Natural killer cell (primary cell): ENCODE measurements around the gene ROR1. TPM values are rescaled to one million over a fixed set of nuclear protein-coding genes. Genes with fewer than 3 reads are reported as not detected.

Experiments
- ATAC-seq, 3 donors: fragments of 150-1000 bp in 2 of 3; fragments of 200-7000 bp in 1 of 3; cut with Tn5 transposase; 1 replicate in 1 of 3; 2 replicates in 2 of 3; pipeline ENCODE4 v1.10.0; 2021; ENCODE audit warnings: mild to moderate bottlenecking in 2 of 3, moderate library complexity in 2 of 3
- DNase-seq, 2 donors: peaks; one replicate each; pipeline versions ENCODE4 v3.0.0 to v3.0.0-alpha.2; 2013 to 2021; ENCODE audit warnings: mixed read lengths in 1 of 2
- H3K27ac ChIP-seq: one replicate; pipeline ENCODE4 v1.5.1; 2013; ENCODE audit warnings: mild to moderate bottlenecking, low read length
- H3K27me3 ChIP-seq: one replicate; pipeline ENCODE4 v1.6.1; 2013; ENCODE audit warnings: low read length; ENCODE audit not compliant: control insufficient read depth, insufficient read depth
- H3K36me3 ChIP-seq: one replicate; pipeline ENCODE4 v1.6.1; 2013; ENCODE audit warnings: low read length; ENCODE audit not compliant: control insufficient read depth, insufficient read depth
- H3K4me1 ChIP-seq: one replicate; pipeline ENCODE4 v1.6.1; 2013; ENCODE audit warnings: low read length; ENCODE audit not compliant: control insufficient read depth, insufficient read depth
- H3K4me3 ChIP-seq: one replicate; pipeline ENCODE4 v1.5.1; 2013; ENCODE audit warnings: low read length
- H3K9me3 ChIP-seq: one replicate; pipeline ENCODE4 v1.6.1; 2013; ENCODE audit warnings: low read length; ENCODE audit not compliant: control insufficient read depth, insufficient read depth
- H3K27ac Mint-ChIP-seq, 2 donors: one replicate each; pipeline ENCODE4 v1.8.0; 2022; ENCODE audit warnings: mild to moderate bottlenecking in 2 of 2, mixed read lengths in 2 of 2, moderate library complexity in 1 of 2
- H3K27me3 Mint-ChIP-seq, 2 donors: one replicate each; pipeline ENCODE4 v1.8.0; 2022; ENCODE audit warnings: low read depth in 2 of 2, mixed read lengths in 2 of 2
- H3K36me3 Mint-ChIP-seq: one replicate; pipeline ENCODE4 v1.8.0; 2022; ENCODE audit warnings: mixed read lengths
- H3K4me1 Mint-ChIP-seq, 2 donors: one replicate each; pipeline ENCODE4 v1.8.0; 2022; ENCODE audit warnings: mixed read lengths in 2 of 2
- H3K4me3 Mint-ChIP-seq: one replicate; pipeline ENCODE4 v1.8.0; 2022; ENCODE audit warnings: mild to moderate bottlenecking, moderate library complexity, mixed read lengths
- H3K9me3 Mint-ChIP-seq, 2 donors: one replicate each; pipeline ENCODE4 v1.8.0; 2022; ENCODE audit warnings: mixed read lengths in 2 of 2
- WGBS: methylation state at CpG from one replicate; pipeline ENCODE4 v1.1.7; 2013; ENCODE audit warnings: missing lambda C conversion rate; ENCODE audit not compliant: insufficient coverage; 5-methylcytosine and 5-hydroxymethylcytosine counted together
- intact Hi-C: fragments of 100-400 bp; cut with micrococcal nuclease; formaldehyde crosslinking; loops from one replicate; pipeline ENCODE4 v1.14.2; 2022
- total RNA-seq, 4 donors: library from RNA; stranded (reverse); fragments of 120-200 nt in 1 of 4; gene quantifications; one replicate each; pipeline versions ENCODE4 v1.2.3 to v1.2.4, GENCODE V29; 2013 to 2022
- TF ChIP-seq, protein P1 (sequence below): fragments of 200-600 bp; IDR thresholded peaks from one replicate; pipeline ENCODE4 v1.8.0; 2022; ENCODE audit warnings: antibody characterized with exemption

Gene ROR1
- total RNA-seq, 3 donors from 2014 or later (not counting 1 experiment from before 2014, with no cell fraction given): 0.05 to 0.35 (median 0.27) TPM

DNA sequence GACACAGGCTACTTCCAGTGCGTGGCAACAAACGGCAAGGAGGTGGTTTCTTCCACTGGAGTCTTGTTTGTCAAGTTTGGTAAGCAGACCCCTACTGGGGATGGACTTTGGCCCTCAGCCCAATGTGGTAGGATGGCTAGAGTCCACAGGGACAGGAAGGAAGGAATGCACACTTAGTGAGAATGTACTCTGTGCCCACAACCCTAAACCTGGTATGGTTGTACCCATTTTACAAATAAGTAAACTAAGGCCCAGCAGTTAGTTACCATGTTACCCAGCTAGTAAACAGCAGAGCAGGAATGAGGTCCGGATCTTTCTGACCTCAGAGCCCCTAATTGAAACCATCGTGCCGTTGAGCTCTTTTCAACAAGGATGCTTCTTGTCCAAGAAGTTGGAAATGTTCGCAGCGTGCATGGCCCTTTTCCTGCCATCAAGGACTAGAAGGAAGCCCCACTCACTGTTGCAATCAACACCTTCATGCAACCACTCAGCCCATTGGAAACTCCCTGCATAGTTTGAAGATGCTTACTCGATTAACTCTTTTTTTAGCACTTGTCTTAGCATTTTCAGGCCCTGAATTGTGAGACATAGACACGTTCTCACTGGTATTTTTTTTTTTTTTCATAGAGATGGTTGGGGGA lies 276.2 kb downstream of the ROR1 start:
- no peaks in the 10 kb centered on the region for H3K4me1 ChIP-seq
- Mint-ChIP-seq H3K36me3 (no peaks in the 10 kb centered on the region), H3K4me1 (no peaks in the 10 kb centered on the region), H3K27ac (no peak overlapping the region), H3K9me3 (no peaks in the 10 kb centered on the region), H3K4me3 (no peak overlapping the region), H3K27me3 (no peaks in the 10 kb centered on the region)
- no peaks in the 10 kb centered on the region for H3K36me3 ChIP-seq
- intact Hi-C loops: no loop called here
- H3K27ac ChIP-seq: no peak overlapping the region
- H3K27me3 ChIP-seq: no peaks in the 10 kb centered on the region
- WGBS: 90% methylated on average over 9 of the region's 9 CpGs
- TF ChIP-seq, protein P1, sequence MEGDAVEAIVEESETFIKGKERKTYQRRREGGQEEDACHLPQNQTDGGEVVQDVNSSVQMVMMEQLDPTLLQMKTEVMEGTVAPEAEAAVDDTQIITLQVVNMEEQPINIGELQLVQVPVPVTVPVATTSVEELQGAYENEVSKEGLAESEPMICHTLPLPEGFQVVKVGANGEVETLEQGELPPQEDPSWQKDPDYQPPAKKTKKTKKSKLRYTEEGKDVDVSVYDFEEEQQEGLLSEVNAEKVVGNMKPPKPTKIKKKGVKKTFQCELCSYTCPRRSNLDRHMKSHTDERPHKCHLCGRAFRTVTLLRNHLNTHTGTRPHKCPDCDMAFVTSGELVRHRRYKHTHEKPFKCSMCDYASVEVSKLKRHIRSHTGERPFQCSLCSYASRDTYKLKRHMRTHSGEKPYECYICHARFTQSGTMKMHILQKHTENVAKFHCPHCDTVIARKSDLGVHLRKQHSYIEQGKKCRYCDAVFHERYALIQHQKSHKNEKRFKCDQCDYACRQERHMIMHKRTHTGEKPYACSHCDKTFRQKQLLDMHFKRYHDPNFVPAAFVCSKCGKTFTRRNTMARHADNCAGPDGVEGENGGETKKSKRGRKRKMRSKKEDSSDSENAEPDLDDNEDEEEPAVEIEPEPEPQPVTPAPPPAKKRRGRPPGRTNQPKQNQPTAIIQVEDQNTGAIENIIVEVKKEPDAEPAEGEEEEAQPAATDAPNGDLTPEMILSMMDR: no peak
- ATAC-seq (no peak), DNase-seq (no peak)
- no peaks in the 10 kb centered on the region for H3K9me3 ChIP-seq
- H3K4me3 ChIP-seq: no peak overlapping the region

DNA sequence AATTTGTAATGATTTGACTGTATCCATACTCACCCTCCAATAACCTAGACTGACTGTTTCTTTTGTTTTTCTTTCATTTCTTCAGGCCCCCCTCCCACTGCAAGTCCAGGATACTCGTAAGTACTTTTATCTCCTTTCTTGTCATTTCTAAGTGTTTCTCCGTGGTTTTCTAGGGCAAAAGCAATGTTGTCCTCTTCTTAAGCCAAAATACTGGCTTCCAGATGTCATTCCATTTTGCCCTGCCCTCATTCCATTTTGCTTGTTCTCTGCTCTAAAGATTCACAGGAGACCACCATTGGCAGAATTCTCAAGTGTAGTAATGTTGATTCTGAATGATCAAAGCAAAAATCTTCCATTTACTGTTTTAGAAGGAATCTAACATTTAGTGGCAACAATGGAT lies 276.8 kb downstream of the ROR1 start:
- TF ChIP-seq, protein P1: no peak
- no peak overlapping the region for H3K4me3 ChIP-seq
- 74% methylated on average over 2 of the region's 2 CpGs for WGBS
- Mint-ChIP-seq H3K4me1 (no peaks in the 10 kb centered on the region), H3K27me3 (no peaks in the 10 kb centered on the region), H3K27ac (no peak overlapping the region), H3K4me3 (no peak overlapping the region), H3K36me3 (no peaks in the 10 kb centered on the region), H3K9me3 (no peaks in the 10 kb centered on the region)
- no peak overlapping the region for H3K27ac ChIP-seq
- no peak for ATAC-seq
- no peaks in the 10 kb centered on the region for H3K4me1 ChIP-seq
- intact Hi-C loops: no loop called here
- H3K27me3 ChIP-seq: no peaks in the 10 kb centered on the region
- no peak for DNase-seq
- no peaks in the 10 kb centered on the region for H3K36me3 ChIP-seq
- no peaks in the 10 kb centered on the region for H3K9me3 ChIP-seq

DNA sequence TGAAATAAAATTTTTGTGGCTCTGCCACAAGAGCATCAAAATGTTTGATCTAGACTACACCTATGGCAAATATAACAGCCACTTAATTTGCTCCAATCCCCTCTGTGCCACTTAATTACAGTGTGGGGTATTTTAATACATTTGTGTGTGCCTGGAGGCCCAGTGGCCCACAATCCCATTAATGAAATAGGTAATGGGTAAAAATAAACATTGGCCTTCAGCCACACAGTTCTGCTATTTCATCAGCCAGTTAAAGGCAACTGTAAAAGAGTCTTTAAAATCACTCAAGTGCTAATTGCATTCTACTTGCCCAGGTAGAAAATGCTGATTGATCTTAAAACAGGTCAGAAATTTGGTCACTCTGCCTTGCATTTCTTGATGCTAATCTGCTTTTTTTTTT lies 278.0 kb downstream of the ROR1 start:
- TF ChIP-seq, protein P1: no peak
- ATAC-seq: no peak

DNA sequence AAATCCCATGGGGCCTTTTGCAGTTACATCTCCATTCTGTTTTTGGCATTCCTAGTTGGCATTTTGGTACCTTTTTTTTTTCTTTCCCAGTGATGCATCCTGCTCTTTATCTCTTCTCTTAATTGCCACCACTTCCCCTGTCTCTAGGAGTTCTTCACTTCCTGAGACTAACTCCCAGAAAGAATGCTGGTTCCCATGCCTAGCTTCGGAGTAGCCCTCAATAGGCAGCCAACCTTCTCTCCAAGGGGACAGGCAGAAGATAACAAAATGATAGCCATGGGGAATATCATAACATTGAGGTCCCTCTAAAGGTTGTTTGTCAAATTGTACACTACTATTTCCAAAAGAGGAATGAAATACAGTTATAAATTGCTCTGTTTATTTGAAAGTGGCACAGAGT lies 279.0 kb downstream of the ROR1 start:
- H3K27me3 ChIP-seq: no peaks in the 10 kb centered on the region
- H3K4me3 ChIP-seq: no peak overlapping the region
- WGBS: 100% methylated on average over 1 of the region's 1 CpG
- intact Hi-C loops: no loop called here
- TF ChIP-seq, protein P1: no peak
- no peaks in the 10 kb centered on the region for H3K4me1 Mint-ChIP-seq
- H3K36me3 ChIP-seq: no peaks in the 10 kb centered on the region
- H3K4me1 ChIP-seq: no peaks in the 10 kb centered on the region
- no peak overlapping the region for H3K4me3 Mint-ChIP-seq
- H3K36me3 Mint-ChIP-seq: no peaks in the 10 kb centered on the region
- H3K9me3 ChIP-seq: no peaks in the 10 kb centered on the region
- H3K27ac ChIP-seq: no peak overlapping the region
- H3K9me3 Mint-ChIP-seq: no peaks in the 10 kb centered on the region
- ATAC-seq (no peak), DNase-seq (no peak)
- H3K27me3 Mint-ChIP-seq: peaks cover 0 to 2% of the 10 kb centered on the region in 2 donors
- H3K27ac Mint-ChIP-seq: no peak overlapping the region

More for the DNA sequence above, 278.0 kb downstream of the ROR1 start:
- H3K27ac ChIP-seq: no peak overlapping the region
- no peaks in the 10 kb centered on the region for H3K27me3 Mint-ChIP-seq
- H3K9me3 ChIP-seq: no peaks in the 10 kb centered on the region
- intact Hi-C loops: no loop called here
- H3K27me3 ChIP-seq: no peaks in the 10 kb centered on the region
- H3K4me1 Mint-ChIP-seq: no peaks in the 10 kb centered on the region
- H3K4me1 ChIP-seq: no peaks in the 10 kb centered on the region
- no peaks in the 10 kb centered on the region for H3K36me3 Mint-ChIP-seq
- H3K27ac Mint-ChIP-seq: no peak overlapping the region
- H3K4me3 ChIP-seq: no peak overlapping the region
- no peaks in the 10 kb centered on the region for H3K36me3 ChIP-seq
- DNase-seq: no peak
- no peak overlapping the region for H3K4me3 Mint-ChIP-seq
- no peaks in the 10 kb centered on the region for H3K9me3 Mint-ChIP-seq
